Breast epithelium (tissue), 3 donors: ENCODE results near the gene KL.

ENCODE experiments used
- CTCF ChIP-seq, 3 donors: fragments of 450-650 bp; IDR thresholded peaks; one replicate each; pipeline ENCODE4 v1.5.1; 2016 to 2017; ENCODE audit warnings: antibody characterized with exemption in 3 of 3, mild to moderate bottlenecking in 3 of 3, moderate library complexity in 3 of 3
- POLR2A ChIP-seq: fragments of 450-650 bp; IDR thresholded peaks from one replicate; pipeline ENCODE4 v1.6.1; 2016; ENCODE audit warnings: antibody characterized with exemption, mild to moderate bottlenecking, moderate library complexity

- TF ChIP-seq CTCF (IDR thresholded peaks at IDR 0.05) = no peak
- TF ChIP-seq POLR2A = no peak
These were observed 18.8 kb upstream of the KL start for GRCh38 chr13:32997399-32997798.
